GM18867 (cell line): ENCODE measurements around the gene RNASE8.
A peak's percentile ranks its signal among the peaks of the same experiment; 100 is the strongest.

Experiments used
- ATAC-seq: cut with Tn5 transposase; IDR thresholded peaks from one replicate; pipeline ENCODE4 v1.9.1; 2021; ENCODE audit warnings: mild to moderate bottlenecking, moderate library complexity; ENCODE audit not compliant: unreplicated experiment

RNASE8 gene

DNA sequence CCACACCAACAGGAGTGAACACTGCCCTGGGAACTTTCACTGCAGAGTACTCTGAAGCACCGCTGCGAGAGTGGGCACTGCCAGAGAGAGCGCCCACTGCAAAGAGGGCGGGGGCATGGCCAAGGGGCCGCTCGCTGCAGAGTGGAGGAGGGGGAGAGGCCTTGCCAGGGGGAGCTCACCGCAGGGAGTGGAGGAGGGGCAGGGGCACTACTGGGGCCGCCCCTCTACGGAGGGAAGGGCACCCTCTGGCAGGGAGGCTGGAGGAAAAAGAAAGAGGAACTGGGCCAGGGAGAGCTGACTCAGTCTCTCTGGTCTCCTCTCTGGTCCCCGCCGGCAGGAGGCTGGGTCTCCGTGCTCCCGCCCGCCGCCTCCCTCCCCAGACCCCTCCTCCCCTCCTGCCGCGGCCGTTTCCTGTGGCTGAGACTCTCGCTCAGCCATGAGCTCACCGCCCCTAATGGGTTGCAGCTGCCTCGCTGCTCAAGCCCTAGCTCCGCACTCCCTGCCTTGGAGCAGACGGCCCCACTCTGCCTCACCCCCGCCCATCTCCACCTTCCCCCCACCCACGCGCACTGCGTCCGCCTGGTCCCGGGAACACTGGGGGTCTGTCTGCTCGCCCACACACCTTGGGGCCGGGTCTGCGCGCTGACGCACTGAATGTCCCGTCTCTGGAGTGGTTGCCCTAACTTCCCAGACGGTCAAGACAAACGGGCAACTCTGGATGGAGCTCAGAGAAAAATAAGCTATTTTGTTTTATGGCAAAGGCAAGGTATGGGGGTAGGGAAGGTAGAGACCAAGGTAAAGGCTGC is 13.8 kb downstream of the RNASE8 start:
- peak; percentile 65 for ATAC-seq

DNA sequence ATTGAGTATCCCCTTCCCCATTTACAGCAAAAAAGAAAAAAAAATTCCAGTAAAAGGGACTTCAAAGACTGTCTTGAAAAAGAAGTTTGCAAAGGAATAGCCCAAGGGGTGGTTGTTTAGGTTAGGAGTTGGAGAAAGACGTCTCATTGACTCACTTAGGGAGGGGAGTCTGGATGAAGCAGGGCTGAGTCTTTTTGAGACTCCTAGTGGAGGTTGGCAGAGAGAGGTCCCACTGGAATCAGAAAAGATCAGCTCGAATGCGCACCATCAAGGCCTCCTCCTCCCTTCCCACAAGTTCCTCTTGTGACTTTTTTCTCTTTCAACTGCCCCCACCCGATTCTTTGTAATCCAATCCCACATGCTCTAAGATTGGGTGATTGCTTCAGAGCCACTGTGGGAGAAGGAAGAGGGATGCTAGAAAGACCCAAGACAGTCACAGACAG is 14.4 kb downstream of the RNASE8 start:
- ATAC-seq: no peak

DNA sequence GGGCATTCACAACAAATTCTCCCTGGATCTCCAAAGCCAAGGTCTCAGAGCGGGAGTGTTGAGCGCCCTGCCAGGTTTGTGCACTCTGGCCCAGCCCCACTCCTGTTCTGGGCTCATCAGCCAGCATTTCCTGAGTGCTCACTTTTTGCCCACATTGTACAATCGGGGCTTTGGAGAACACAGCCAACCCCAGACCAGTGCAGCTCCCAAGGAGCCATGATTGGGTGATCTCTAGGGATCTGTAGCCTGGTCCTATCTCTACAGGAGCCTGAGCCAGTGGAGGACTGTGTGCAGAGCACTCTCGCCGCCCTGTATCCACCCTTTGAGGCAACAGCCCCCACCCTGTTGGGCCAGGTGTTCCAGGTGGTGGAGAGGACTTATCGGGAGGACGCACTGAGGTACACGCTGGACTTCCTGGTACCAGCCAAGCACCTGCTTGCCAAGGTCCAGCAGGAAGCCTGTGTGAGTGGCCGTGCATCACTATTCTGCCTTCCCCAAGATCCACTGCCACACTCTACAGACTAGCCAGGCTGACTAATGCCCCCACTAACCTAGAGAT is 15.2 kb downstream of the RNASE8 start:
- ATAC-seq: no peak

DNA sequence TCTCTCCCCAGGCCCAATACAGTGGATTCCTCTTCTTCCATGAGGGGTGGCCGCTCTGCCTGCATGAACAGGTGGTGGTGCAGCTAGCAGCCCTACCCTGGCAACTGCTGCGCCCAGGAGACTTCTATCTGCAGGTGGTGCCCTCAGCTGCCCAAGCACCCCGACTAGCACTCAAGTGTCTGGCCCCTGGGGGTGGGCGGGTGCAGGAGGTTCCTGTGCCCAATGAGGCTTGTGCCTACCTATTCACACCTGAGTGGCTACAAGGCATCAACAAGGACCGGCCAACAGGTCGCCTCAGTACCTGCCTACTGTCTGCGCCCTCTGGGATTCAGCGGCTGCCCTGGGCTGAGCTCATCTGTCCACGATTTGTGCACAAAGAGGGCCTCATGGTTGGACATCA is 16.3 kb downstream of the RNASE8 start:
- no peak for ATAC-seq

GRCh38 chr14:21074398-21075272 is 17.0 kb downstream of the RNASE8 start:
- ATAC-seq: no peak

- ATAC-seq: no peak
These were observed 18.3 kb downstream of the RNASE8 start for GRCh38 chr14:21075719-21076437.

DNA sequence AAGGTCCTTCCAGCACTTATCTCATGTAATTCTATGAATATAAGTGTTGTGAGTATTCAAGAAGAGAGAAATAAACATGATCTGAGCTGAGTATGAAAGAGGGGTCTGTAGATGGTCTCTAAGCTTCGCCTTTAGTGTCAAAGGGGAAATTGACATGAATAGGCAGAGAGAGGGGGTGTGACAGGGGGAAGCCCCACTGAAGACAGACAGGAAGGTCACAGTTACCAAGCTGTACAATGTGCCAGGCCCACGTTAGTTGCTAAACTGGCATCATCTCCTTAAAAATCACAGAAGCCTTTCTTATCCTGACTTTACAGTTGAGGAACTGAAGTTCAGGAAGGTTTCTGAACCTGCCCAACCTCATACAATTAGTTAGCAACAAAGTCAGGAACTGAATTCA is 20.1 kb downstream of the RNASE8 start:
- no peak for ATAC-seq

DNA sequence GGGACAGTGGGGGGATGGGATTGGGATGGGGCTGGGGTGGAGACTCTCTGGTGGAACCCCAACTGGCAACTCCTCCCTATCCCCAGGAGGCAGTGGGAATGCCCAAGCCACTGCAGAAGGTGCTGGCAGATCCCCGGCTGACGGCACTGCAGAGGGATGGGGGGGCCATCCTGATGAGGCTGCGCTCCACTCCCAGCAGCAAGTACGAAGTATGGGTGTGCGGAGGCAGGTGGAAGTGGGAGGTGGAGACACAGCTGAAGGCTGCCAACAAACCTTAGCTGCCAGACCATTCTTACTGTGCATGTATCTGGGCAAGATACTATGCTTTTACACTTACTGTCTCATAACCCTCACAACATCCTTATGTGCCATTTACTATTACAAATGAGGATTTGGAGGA is 20.7 kb downstream of the RNASE8 start:
- no peak for ATAC-seq

DNA sequence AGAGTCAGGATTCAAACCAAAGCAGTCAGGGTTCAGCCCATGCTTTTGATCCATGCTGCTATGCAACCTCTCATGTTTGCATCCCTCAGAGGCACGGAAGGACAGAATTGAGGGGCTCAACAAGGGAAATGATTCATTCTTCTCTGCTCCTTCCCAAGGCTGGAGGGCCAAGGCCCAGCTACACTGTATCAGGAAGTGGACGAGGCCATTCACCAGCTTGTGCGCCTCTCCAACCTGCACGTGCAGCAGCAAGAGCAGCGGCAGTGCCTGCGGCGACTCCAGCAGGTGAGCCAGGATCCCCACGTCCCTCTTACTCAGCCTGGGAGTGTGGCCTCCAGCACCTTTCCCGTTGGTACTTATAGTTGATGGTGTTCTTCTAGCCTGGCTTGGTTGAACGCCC is 21.1 kb downstream of the RNASE8 start:
- no peak for ATAC-seq

DNA sequence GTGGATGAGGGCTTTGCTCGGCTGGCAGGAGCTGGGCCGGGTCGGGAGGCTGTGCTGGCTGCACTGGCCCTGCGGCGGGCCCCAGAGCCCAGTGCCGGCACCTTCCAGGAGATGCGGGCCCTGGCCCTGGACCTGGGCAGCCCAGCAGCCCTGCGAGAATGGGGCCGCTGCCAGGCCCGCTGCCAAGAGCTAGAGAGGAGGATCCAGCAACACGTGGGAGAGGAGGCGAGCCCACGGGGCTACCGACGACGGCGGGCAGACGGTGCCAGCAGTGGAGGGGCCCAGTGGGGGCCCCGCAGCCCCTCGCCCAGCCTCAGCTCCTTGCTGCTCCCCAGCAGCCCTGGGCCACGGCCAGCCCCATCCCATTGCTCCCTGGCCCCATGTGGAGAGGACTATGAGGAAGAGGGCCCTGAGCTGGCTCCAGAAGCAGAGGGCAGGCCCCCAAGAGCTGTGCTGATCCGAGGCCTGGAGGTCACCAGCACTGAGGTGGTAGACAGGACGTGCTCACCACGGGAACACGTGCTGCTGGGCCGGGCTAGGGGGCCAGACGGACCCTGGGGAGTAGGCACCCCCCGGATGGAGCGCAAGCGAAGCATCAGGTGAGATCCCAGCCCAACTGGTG is 24.0 kb downstream of the RNASE8 start:
- ATAC-seq: no peak

- ATAC-seq: no peak
These were observed 26.1 kb downstream of the RNASE8 start for GRCh38 chr14:21083565-21084325.

- ATAC-seq: no peak
These were observed 26.8 kb downstream of the RNASE8 start for GRCh38 chr14:21084396-21084795.

- ATAC-seq: no peak
These were observed 27.6 kb downstream of the RNASE8 start for GRCh38 chr14:21084998-21085853.

GRCh38 chr14:21086908-21087293 is 29.3 kb downstream of the RNASE8 start:
- ATAC-seq: no peak

DNA sequence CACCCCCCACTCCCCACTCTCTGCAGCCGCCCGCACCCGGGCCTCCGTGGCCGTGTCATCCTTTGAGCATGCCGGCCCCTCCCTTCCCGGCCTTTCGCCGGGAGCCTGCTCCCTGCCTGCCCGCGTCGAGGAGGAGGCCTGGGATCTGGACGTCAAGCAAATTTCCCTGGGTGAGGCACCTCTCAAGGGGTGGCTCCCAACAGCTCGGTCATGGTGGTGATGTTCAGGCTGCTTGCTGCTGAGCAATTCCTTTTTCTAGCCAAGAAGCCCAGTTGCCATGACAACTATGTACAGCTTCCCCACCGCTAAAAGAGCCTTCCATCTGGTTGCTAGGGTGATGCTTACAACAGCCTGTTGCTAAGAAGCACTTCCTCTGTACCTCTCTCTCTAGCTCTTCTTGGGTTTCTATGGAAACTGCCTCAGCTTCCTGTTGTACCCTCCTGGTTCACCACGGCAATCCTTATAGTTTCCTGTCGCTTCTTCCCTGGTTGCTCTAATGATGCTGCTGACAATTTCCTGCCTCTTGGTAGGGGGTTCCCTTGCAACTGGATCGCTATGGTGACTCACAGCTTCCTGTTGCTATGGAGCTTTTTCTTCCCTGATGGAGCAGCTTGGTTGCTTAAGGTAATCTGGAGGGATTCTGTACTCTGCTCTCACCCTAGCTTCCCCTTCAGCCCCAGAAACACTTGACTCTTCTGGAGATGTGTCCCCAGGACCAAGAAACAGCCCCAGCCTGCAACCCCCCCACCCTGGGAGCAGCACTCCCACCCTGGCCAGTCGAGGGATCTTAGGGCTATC is 29.9 kb downstream of the RNASE8 start:
- ATAC-seq: peak; percentile 60

GRCh38 chr14:21088687-21089086 is 31.1 kb downstream of the RNASE8 start:
- no peak for ATAC-seq

DNA sequence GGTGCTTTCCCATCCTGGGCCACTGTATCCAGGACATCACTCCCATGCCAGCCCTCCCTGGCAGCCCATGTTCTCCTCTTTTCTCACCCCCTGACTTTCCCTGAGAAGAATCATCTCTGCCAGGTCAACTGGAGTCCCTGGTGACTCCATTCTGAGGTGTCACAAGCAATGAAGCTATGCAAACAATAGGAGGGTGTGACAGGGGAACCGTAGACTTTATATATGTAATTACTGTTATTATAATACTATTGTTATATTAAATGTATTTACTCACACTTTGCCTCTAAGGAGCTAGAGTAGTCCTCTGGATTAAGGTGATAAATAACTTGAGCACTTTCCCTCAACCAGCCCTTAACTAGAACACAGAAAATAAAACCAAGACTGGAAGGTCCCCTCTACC is 31.6 kb downstream of the RNASE8 start:
- no peak for ATAC-seq

- ATAC-seq: no peak
These were observed 32.2 kb downstream of the RNASE8 start for GRCh38 chr14:21089877-21090193.
